ENCODE data around the gene STX8. TPM values are rescaled to one million over a fixed set of nuclear protein-coding genes. Genes with fewer than 3 reads are reported as not detected.
"Not testable (repeated sequence)": the region's sequence is repeated elsewhere in the genome, so short reads cannot be mapped to it uniquely, and the experiment has no call there.

STX8 gene
- total RNA-seq, 1 donor from 2014 or later, result 31.2 TPM

DNA sequence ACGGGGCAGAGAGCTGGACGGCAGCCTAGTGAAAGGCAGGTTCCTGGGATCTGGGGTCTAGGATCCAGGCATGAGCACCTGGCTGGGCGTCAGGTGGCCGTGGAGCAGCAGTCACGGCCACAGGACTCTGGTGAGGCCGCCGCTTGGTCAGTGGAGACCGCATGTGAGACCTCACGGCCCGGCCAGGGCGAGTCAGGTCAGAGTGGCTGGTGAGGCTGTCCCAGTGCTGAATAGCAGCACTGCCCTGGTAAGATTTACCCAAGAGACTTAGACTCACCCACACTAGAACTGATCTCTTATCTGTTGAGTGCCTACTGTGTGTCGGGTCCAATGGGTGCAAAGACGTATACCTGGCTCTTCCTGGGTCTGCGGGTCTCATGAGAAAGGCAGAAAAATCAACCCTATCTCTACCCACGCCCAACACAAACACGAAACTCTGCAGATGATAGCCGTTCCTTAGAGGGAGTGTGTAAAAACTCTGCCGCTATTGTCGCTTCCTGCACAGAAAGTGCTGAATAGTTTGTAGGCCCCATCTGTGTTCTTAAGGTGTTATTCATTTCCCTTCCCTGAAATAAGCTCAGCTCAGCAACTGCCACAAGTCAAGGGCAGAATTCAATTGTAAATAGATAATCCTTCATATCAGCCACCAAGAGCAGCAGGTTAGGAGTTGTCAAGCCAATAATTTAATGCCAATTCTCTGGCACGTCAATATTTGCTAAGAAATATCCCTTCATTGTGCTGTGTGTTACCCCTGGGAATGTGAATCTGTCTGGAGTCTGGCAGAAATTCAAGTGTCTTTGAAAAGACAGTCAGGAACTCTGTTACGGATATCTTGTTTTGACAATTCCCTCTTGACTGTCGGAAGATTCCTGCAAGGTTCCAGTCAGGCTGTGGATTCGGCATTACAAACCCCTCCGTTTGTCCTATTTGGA, 314.3 kb downstream of the STX8 start:
- Histone ChIP-seq H3K36me3 (no peaks in the 10 kb centered on the region), H3K27ac (no peak overlapping the region), H3K27me3 (no peaks in the 10 kb centered on the region), H3K9me3 (no peaks in the 10 kb centered on the region), H3K4me1 (peaks cover 18% of the 10 kb centered on the region), H3K4me3 (no peak overlapping the region)
- DNase-seq (ENCODE audit: extremely low spot score in 2 of 2), result no peak
- TF ChIP-seq POLR2AphosphoS5 (IDR thresholded peaks at IDR 0.05; ENCODE audit: insufficient read depth in 1 of 2, low read depth in 1 of 2), result no peak
- no peak for TF ChIP-seq POLR2A (IDR thresholded peaks at IDR 0.05)
- TF ChIP-seq, protein P1, sequence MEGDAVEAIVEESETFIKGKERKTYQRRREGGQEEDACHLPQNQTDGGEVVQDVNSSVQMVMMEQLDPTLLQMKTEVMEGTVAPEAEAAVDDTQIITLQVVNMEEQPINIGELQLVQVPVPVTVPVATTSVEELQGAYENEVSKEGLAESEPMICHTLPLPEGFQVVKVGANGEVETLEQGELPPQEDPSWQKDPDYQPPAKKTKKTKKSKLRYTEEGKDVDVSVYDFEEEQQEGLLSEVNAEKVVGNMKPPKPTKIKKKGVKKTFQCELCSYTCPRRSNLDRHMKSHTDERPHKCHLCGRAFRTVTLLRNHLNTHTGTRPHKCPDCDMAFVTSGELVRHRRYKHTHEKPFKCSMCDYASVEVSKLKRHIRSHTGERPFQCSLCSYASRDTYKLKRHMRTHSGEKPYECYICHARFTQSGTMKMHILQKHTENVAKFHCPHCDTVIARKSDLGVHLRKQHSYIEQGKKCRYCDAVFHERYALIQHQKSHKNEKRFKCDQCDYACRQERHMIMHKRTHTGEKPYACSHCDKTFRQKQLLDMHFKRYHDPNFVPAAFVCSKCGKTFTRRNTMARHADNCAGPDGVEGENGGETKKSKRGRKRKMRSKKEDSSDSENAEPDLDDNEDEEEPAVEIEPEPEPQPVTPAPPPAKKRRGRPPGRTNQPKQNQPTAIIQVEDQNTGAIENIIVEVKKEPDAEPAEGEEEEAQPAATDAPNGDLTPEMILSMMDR (IDR thresholded peaks at IDR 0.05), result no peak
- intact Hi-C loops (cut with DNase I), result no loop called here

DNA sequence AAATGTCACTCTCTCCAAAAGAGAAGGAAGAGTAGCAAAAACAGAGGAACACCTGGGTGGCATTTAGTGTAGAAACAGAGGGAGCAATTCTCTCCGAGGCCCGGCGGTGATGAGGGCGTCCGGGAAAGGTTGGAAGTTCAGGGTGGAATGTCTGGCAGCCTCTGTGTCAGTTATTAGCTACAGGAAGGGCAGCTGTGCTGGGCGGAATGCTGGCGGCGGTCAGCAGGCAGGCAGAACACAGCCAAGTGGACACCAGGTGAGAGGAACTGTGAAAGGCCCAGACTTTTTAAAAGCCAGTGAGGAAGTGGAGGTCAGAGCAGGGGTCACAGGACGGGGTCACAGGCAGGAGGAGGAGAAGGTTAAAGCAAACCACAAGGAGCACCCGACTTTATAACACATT, 316.2 kb downstream of the STX8 start:
- TF ChIP-seq POLR2A (IDR thresholded peaks at IDR 0.05), result no peak
- TF ChIP-seq, protein P1 (IDR thresholded peaks at IDR 0.05), result no peak
- intact Hi-C loops (cut with DNase I), result no loop called here
- Histone ChIP-seq H3K4me3 (no peak overlapping the region), H3K36me3 (no peaks in the 10 kb centered on the region), H3K9me3 (no peaks in the 10 kb centered on the region), H3K4me1 (peaks cover 25% of the 10 kb centered on the region), H3K27ac (no peak overlapping the region), H3K27me3 (no peaks in the 10 kb centered on the region)
- no peak for DNase-seq (ENCODE audit: extremely low spot score in 2 of 2)

DNA sequence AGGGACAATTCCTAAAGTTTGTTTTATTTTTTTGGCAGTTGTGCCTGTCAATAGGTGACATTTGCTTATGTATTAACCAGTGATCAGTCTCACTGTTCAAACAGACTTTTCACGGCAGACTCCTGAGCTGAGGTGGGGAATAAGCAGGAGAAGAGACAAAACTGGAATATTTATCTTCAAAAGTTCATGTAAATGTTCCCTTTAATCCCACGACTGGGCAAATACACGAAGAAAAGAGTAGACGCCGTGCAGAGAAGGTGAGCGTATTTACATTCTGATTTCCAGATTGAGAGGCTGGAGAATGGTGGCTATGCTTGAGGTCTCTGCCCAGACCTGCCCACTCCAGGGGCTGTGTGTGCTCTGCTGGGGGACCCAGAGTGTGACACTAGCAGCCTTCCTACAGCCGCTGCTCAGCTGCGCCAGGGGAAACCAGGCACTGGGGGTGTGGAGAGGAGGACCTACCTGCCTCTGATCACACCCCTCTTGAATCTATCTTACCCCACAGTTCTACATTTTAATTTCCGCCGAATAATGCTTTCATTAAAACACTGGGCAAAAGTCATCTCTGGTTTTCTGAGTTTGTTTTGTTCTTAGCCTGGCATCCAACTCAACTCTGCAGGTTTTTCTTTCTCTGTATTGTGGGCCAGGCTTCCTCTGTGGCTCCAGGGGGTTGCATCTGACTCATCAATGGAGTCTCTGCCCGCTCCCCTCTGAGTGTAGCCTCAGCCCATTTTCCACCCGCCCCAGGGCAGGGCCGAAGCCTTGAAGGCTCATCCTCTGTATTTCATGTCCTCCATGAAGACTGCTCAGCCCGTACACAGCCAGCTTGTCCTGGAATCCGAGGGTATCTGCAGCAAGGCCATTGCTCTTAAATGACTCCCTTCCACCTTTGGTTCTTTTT, 317.3 kb downstream of the STX8 start:
- Histone ChIP-seq H3K9me3 (no peaks in the 10 kb centered on the region), H3K4me3 (no peak overlapping the region), H3K27ac (peak overlapping the region; percentile 76), H3K27me3 (no peaks in the 10 kb centered on the region), H3K36me3 (no peaks in the 10 kb centered on the region), H3K4me1 (peaks cover 25% of the 10 kb centered on the region)
- no peak for DNase-seq (ENCODE audit: extremely low spot score in 2 of 2)
- intact Hi-C loops (cut with DNase I), result no loop called here
- TF ChIP-seq, protein P1 (IDR thresholded peaks at IDR 0.05), result no peak
- TF ChIP-seq POLR2AphosphoS5 (IDR thresholded peaks at IDR 0.05; ENCODE audit: insufficient read depth in 1 of 2, low read depth in 1 of 2) (no peak), POLR2A (IDR thresholded peaks at IDR 0.05) (no peak)

DNA sequence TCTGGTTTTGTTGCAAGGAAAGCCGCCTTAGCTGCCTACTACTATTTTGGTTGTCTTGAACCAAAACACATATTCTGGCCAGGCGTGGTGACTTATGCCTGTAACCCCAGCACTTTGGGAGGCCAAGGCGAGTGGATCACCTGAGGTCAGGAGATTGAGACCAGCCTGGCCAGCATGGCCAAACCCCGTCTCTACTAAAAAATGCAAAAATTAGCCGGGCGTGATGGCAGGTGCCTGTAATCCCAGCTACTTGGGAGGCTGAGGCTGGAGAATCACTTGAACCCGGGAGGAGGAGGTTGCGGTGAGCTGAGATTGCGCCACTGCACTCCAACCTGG, 318.0 kb downstream of the STX8 start:
- DNase-seq (ENCODE audit: extremely low spot score in 2 of 2); H3K4me3 ChIP-seq; H3K36me3 ChIP-seq; H3K9me3 ChIP-seq; H3K27me3 ChIP-seq; intact Hi-C loops (cut with DNase I): not testable (repeated sequence)
- peaks cover 25% of the 10 kb centered on the region for H3K4me1 ChIP-seq
- H3K27ac ChIP-seq, result peak overlapping the region; percentile 76

DNA sequence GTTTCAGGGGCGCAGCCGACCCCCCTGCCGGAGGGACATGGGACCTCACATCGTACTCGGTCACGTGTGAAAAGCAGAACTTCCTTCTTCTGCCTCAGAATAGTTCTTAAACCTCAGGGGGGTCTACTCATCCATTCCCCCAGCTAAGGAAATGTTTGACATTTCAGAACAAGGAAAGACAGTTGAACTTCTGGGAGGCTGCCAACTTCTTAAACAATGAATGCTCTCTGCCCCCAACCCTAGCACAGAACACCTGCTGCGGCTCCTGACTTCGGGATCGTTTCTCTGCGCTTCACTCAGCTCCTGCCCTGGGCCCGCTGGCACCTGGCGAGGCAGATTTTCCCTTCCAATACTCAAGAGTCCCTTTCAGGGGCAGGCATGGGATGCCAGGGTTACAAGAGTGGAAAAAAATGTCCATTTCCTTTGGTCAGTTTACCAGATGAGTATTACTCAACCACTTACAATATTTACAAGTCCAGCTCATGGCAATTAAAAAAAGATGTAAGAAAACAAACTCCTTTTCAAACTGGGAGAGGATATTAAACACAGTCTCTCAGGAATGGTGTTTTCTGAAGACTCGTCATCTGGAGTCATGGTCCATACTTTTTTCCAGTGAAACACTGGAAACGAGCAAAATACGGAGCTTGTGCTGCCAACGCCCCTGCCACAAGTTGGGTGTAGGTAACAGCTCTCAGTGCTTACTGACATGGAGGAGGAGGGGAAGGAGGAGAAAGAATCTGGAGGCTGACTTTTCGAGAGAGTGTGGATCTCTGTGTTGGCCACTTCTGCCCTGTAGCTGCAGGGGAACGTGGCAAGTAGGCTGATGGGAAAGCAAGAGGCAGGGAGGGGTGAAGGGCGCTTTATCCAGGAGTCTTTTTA, 318.6 kb downstream of the STX8 start:
- H3K4me1 ChIP-seq, result peaks cover 25% of the 10 kb centered on the region
- H3K36me3 ChIP-seq, result no peaks in the 10 kb centered on the region
- no peak for DNase-seq (ENCODE audit: extremely low spot score in 2 of 2)
- intact Hi-C loops (cut with DNase I), result no loop called here
- peak overlapping the region; percentile 76 for H3K27ac ChIP-seq
- no peaks in the 10 kb centered on the region for H3K27me3 ChIP-seq
- TF ChIP-seq POLR2A (IDR thresholded peaks at IDR 0.05) (no peak), POLR2AphosphoS5 (IDR thresholded peaks at IDR 0.05; ENCODE audit: insufficient read depth in 1 of 2, low read depth in 1 of 2) (peak in 1 of 2 donors; percentile 64)
- TF ChIP-seq, protein P1 (IDR thresholded peaks at IDR 0.05), result no peak
- H3K4me3 ChIP-seq, result no peak overlapping the region
- no peaks in the 10 kb centered on the region for H3K9me3 ChIP-seq

All from vagina (tissue), 2 donors.